Amniotic stem cell (primary cell): ENCODE results near the gene AIFM1.

Experiments used
- DNase-seq: peaks from one replicate; lab custom pipeline; 2025; lab: John Stamatoyannopoulos, UW

Gene AIFM1

GRCh38 chrX:130170752-130171445 lies 5.3 kb upstream of the AIFM1 start:
- DNase-seq: no peak

GRCh38 chrX:130167040-130167439 lies 1.4 kb upstream of the AIFM1 start:
- DNase-seq: no peak

GRCh38 chrX:130166503-130166777 lies 799 bp upstream of the AIFM1 start:
- DNase-seq: no peak

GRCh38 chrX:130165181-130165702 lies 399 bp downstream of the AIFM1 start:
- no peak for DNase-seq

DNA sequence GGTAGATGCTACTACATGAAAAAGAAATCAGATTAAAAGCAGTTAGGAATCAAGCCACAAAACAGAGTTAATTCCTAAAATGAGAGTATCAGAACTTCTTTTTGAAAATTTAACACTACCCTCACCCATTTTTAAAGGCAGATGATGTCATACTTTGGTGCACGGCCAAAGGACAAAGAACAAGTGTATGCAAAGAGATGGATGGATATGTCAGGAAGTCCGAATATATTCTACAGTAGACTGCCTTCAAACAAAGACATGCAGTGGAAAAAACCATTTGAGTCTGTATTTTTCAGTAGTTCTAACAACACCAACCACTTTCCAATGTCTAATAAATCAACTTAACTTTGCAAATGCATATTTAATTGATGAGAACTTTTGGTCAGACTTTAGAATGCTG lies 2.2 kb downstream of the AIFM1 start:
- no peak for DNase-seq

DNA sequence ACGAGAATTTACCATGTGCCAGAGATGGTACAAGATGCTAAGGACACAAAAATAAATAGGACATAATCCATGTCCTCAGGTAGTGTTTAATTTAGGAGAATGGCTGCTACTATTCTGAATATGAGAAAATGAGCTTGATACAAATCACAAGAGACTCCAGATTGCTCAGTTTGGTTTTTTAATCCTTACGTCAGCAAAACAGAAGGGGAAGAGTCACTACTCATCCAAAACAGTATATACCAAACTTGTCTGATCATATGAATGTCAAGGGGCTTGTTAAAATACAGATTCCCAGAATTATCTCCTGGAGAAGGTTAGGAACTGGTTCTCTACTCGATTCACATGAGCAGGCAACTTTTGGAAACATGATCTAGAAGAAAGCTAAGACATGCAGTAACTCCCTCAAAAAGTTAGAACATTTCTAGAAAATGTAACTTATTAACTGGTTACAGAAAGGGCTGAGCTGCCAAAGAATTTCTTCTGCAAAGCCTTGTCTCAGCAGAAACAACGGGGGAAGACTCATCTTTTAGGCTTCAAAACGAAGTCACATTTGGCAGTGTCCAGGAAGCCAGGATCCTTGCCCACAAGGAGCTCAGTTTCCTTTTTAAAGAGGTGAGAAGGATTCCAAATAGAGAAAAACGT lies 3.4 kb downstream of the AIFM1 start:
- DNase-seq: no peak

DNA sequence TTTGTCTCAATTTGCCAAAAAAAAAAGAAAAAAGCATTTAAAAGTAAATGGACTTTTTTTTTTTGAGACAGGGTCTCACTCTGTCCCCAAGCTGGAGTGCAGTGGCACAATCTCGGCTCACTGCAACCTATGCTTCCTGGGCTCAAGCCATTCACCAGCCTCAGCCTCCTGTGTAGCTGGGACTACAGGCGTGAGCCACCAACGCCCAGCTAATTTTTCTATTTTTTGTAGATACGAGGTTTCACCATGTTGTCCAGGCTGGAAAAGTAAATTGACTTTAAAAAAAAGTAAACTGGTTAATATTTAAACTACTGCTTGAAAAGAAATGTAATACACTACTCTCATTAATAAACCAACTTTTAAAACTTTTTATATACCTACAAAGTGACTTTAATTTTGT lies 5.9 kb downstream of the AIFM1 start:
- DNase-seq: no peak

DNA sequence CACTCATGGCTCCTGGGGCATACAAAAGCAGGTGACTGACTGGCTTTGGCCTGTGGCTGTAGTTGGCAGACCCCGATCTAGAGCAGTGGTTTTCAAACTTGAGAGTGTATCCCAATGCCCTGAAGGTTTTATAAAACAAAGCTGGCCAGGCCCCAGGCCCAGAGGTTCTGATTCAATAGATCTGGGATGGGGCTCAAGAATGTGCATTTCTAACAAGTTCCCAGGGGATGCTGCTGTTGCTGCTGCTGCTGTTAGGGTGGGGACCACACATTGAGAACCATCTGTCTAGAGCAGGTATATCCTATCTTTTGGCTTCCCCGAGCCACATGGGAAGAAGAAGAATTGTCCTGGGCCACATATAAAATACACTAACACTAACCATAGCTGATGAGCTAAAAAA lies 7.3 kb downstream of the AIFM1 start:
- no peak for DNase-seq

- no peak for DNase-seq
These were observed 10.1 kb downstream of the AIFM1 start for GRCh38 chrX:130155564-130155963.

GRCh38 chrX:130147631-130148030 lies 18.0 kb downstream of the AIFM1 start:
- no peak for DNase-seq

DNA sequence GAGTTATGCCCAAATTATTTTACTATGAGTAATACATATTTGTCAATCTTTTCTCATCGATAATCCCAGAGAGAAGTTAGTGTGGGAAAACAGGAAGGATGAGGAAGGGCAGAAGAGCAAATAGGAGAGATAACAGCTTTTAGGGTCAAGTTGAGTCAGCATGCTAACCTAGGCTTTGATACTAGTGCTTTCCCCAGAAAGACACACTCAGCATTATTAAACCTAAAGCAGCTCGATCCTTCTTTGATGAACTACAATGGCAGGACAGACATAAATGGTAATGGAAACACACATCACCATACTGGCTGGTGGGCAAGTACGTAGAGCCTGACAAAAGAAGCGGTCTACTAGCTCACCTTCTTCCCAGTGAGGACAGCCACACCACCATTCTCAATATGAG lies 20.5 kb downstream of the AIFM1 start:
- no peak for DNase-seq

GRCh38 chrX:130144509-130144908 lies 21.1 kb downstream of the AIFM1 start:
- DNase-seq: no peak

- DNase-seq: no peak
These were observed 26.0 kb downstream of the AIFM1 start for GRCh38 chrX:130139474-130140201.

DNA sequence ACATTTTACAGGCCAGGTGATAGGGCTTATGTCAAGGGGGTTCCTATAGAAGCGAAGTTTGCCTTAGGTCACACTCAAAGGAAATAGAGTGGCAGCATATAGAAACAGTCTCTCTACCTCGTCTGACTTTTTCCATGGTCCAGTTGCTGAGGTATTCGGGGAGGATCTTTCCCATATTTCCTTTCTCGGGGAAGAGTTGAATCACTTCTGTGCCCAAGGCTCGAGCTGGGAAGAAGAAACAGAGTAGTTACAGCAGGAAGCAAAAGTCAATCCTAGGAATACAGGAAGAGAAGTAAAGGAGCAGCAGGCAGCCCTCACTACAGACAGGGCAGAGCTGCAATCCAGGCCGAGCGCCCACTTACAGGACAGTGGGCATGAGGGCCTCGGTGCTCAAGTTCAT lies 28.7 kb downstream of the AIFM1 start:
- no peak for DNase-seq

- DNase-seq: no peak
These were observed 29.1 kb downstream of the AIFM1 start for GRCh38 chrX:130136496-130136895.

DNA sequence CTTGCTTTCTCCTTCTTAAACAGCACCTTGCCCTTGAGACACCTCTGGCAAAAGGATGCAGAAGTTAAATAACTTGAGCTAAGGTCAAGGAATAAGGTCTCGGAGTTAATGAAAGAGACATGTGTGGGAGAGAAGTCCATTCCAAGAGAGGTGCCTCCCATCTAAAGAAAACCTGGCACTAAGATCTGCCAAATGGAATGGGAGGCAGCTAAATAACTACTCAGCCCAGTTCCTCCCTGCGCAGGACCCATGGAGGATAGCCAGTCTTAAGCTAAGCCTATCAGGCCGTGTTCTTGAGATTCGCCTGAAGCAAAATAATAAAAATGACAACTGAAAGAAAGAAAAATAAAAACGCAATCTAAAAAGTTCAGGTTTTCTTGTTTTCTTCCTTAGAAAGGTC lies 34.7 kb downstream of the AIFM1 start:
- no peak for DNase-seq

DNA sequence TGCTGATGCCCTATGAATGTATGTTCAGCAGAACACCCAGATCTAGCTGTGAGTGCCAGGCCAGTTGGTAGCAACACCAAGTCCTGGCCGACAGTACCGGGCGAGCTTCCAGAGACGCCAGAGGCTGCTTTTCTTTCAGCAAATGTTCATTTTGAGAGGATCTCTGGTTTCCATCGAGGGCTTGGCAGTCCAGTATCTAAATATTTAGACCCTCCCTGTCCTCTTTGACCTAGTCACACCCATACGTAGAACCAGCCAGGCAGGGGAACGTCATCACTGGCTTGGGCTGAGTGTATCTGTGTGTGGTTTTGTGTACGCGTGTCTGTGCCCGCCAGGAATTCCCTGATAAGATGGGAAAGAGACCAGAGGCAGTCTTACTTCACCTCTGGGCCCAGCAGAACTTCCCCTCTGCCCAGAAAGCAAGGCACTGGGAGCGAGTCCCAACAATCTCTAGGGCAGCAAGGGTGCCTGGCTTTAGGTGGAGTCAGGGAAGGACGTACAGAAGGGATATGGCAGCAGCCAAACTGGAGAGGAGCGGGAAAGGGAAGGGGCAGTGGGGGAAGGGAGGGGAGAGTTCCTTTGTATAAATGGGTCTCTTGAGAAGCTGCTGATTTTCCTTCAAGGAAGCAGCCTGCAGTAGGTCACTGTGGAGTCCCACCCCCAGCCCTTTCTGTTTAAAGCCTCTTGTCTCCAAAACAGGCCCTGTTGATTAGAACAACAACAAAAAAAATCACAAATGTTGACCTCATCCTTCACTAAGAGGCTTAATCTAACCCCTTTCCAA lies 40.4 kb downstream of the AIFM1 start:
- DNase-seq: no peak

DNA sequence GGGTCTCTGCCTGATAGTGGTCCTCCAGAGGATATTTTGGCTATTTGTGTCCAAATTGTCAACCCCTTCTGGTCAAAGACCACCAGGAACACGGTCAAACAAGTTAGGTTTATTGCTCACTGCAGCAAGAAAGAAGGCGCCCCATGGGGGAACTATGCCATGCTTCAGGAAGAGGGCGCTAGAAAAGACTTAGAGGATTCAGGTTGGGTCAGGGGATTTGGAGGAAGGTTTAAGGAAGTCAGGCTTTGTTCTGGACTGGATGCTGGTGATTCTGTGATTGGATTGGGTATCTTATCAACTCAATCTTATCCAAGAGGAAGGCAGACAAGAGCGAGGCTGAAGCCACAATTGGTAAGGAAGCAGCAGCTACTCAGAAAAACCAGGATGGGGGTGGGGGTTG lies 41.1 kb downstream of the AIFM1 start:
- no peak for DNase-seq

DNA sequence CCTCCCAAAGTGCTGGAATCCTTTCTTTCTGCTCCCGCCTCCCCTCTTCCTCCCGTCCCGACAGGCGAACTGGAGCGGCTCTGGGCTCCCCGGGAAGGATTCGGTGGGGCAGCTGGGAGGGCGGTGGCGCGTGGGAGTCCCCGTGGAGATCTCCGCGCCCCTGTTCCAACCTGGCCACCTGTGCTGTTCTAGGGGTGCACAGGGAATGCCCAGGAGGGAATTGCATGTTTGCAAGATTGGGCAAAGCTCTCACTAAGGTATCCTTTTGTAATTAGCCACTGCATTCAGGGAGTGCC lies 44.2 kb downstream of the AIFM1 start:
- DNase-seq: no peak

GRCh38 chrX:130120746-130121504 lies 44.7 kb downstream of the AIFM1 start:
- DNase-seq: peak; percentile 53

GRCh38 chrX:130120321-130120731 lies 45.3 kb downstream of the AIFM1 start:
- DNase-seq: no peak

DNA sequence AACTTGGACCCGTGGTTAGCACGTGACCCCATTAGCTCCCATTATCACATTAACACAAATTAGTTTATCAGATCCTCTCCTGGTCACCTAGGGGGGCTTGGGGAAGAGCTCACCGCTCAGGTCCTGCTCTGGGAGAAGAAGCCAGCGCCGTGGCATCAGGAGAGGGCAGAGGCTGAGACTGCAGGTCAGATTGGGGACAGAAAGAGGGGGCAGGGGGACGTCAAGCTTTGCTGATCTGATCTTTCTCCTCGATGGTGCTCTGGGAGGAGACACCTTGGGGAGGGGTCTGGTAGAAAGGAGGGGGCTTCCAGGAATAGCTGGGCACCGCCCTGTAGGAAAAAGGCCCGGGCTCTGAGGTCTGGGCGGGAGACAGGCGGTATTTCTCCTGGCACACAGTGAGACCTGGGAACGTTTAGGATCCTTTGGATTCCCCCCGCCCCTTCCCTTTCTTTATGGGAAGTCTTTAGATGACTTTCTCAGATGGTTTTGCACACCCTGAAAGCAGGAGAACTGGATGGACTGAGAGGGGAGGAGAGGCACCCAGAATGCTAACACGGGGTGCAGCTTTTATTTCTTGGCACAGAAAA lies 46.2 kb downstream of the AIFM1 start:
- DNase-seq: no peak
